IMR-90 (cell line): ENCODE results near the gene NUP42. TPM values are rescaled to one million over a fixed set of nuclear protein-coding genes. Genes with fewer than 3 reads are reported as not detected.

ENCODE experiments used
- ATAC-seq: fragments of 200-7000 bp; cut with Tn5 transposase; 2 replicates; pipeline ENCODE4 v1.9.1; 2020; ENCODE audit warnings: low read depth, mild to moderate bottlenecking, moderate library complexity
- BruUV-seq: library from RNA; stranded (reverse); fragments of 400-500 nt; replicated peaks from 2 replicates; lab custom pipeline; 2021; lab: Mats Ljungman, UMichigan
- CTCF ChIA-PET: fragments of 300-600 bp; formaldehyde crosslinking; extraction: SDS; loops from one replicate; lab custom pipeline; 2021; ENCODE audit warnings: antibody characterized with exemption; lab: Yijun Ruan, JAX
- POLR2A ChIA-PET: fragments of 300-600 bp; sonication (Branson Sonifier 250); formaldehyde crosslinking; loops from one replicate; lab custom pipeline; 2022; ENCODE audit warnings: antibody characterized with exemption; ENCODE audit not compliant: unreplicated experiment; lab: Charles Lee
- DNase-seq: peaks from one replicate; pipeline ENCODE4 v3.0.0; 2013
- H2AFZ ChIP-seq: replicated peaks from 2 replicates; pipeline ENCODE3; 2013; ENCODE audit warnings: low read length, mild to moderate bottlenecking; ENCODE audit not compliant: poor library complexity
- H2AK5ac ChIP-seq: 2 replicates; pipeline ENCODE4 v1.6.1; 2013; ENCODE audit warnings: low read depth, low read length, inconsistent platforms
- H2AK9ac ChIP-seq: replicated peaks from 2 replicates; pipeline ENCODE3; 2013; ENCODE audit warnings: mild to moderate bottlenecking, low read depth, low read length, moderate library complexity; ENCODE audit not compliant: poor library complexity
- H2BK120ac ChIP-seq: 2 replicates; pipeline ENCODE4 v1.6.1; 2013; ENCODE audit warnings: low read depth, low read length, inconsistent platforms
- H2BK15ac ChIP-seq: 3 replicates; pipeline ENCODE4 v1.6.1; 2013; ENCODE audit warnings: low read depth, low read length, inconsistent platforms
- H2BK20ac ChIP-seq: 2 replicates; pipeline ENCODE4 v1.6.1; 2013; ENCODE audit warnings: low read depth, mild to moderate bottlenecking, inconsistent platforms, low read length, moderate library complexity
- H2BK5ac ChIP-seq: 2 replicates; pipeline ENCODE4 v1.6.1; 2013; ENCODE audit warnings: mild to moderate bottlenecking, low read depth, low read length, inconsistent platforms; ENCODE audit not compliant: poor library complexity, severe bottlenecking
- H3K14ac ChIP-seq: replicated peaks from 2 replicates; pipeline ENCODE4 v1.6.1; 2013; ENCODE audit warnings: low read depth, low read length, inconsistent platforms
- H3K18ac ChIP-seq: 2 replicates; pipeline ENCODE4 v1.6.1; 2013; ENCODE audit warnings: low read depth, low read length, control low read depth
- H3K23ac ChIP-seq: 2 replicates; pipeline ENCODE4 v1.6.1; 2013; ENCODE audit warnings: low read depth, low read length, inconsistent platforms
- H3K27ac ChIP-seq: 2 replicates; pipeline ENCODE4 v1.5.1; 2013; ENCODE audit warnings: mild to moderate bottlenecking, control low read depth, low read length; ENCODE audit not compliant: insufficient read depth
- H3K27me3 ChIP-seq: 2 replicates; pipeline ENCODE4 v1.6.1; 2013; ENCODE audit warnings: low read length; ENCODE audit not compliant: control insufficient read depth, insufficient read depth
- H3K36me3 ChIP-seq: 2 replicates; pipeline ENCODE4 v1.6.1; 2013; ENCODE audit warnings: low read length, mixed read lengths; ENCODE audit not compliant: control insufficient read depth, insufficient read depth
- H3K4ac ChIP-seq: 2 replicates; pipeline ENCODE4 v1.6.1; 2013; ENCODE audit warnings: low read depth, low read length, inconsistent platforms
- H3K4me1 ChIP-seq: 2 replicates; pipeline ENCODE4 v1.6.1; 2013; ENCODE audit warnings: low read length, mixed read lengths; ENCODE audit not compliant: control insufficient read depth, insufficient read depth
- H3K4me2 ChIP-seq: 2 replicates; pipeline ENCODE4 v1.6.1; 2013; ENCODE audit warnings: low read depth, mild to moderate bottlenecking, control low read depth, low read length, moderate library complexity
- H3K4me3 ChIP-seq: 2 replicates; pipeline ENCODE4 v1.5.1; 2013; ENCODE audit warnings: low read depth, mild to moderate bottlenecking, control low read depth, low read length, moderate library complexity; ENCODE audit not compliant: insufficient read depth
- H3K56ac ChIP-seq: 2 replicates; pipeline ENCODE4 v1.6.1; 2013; ENCODE audit warnings: low read length, inconsistent platforms; ENCODE audit not compliant: insufficient read depth; ENCODE audit errors: extremely low read depth
- H3K79me1 ChIP-seq, 2 experiments: 2 replicates each; pipeline ENCODE4 v1.6.1; 2013; ENCODE audit warnings: low read length in 2 of 2, inconsistent platforms in 1 of 2, low read depth in 1 of 2
- H3K9ac ChIP-seq: 2 replicates; pipeline ENCODE4 v1.6.1; 2013; ENCODE audit warnings: low read depth, low read length, control low read depth
- H3K9me1 ChIP-seq: 2 replicates; pipeline ENCODE4 v1.6.1; 2013; ENCODE audit warnings: low read length, inconsistent platforms; ENCODE audit not compliant: insufficient read depth
- H3K9me3 ChIP-seq: 2 replicates; pipeline ENCODE4 v1.6.1; 2013; ENCODE audit warnings: low read length; ENCODE audit not compliant: control insufficient read depth, insufficient read depth
- H4K20me1 ChIP-seq: 2 replicates; pipeline ENCODE4 v1.6.1; 2013; ENCODE audit warnings: low read length, inconsistent platforms; ENCODE audit not compliant: insufficient read depth
- H4K5ac ChIP-seq: 2 replicates; pipeline ENCODE4 v1.6.1; 2013; ENCODE audit warnings: mild to moderate bottlenecking, low read depth, low read length, control low read depth
- H4K8ac ChIP-seq, 2 experiments: 2 replicates each; pipeline ENCODE4 v1.6.1; 2013; ENCODE audit warnings: low read depth in 2 of 2, low read length in 2 of 2, control low read depth in 1 of 2, inconsistent platforms in 1 of 2
- H4K91ac ChIP-seq: 2 replicates; pipeline ENCODE4 v1.6.1; 2013; ENCODE audit warnings: low read depth, low read length, inconsistent platforms; ENCODE audit not compliant: insufficient read depth
- BHLHE40 ChIP-seq: fragments of 150-350 bp; IDR thresholded peaks from 2 replicates; pipeline ENCODE4 v1.6.1; 2016; ENCODE audit warnings: mild to moderate bottlenecking, low read depth, low read length
- CEBPB ChIP-seq: IDR thresholded peaks from 2 replicates; pipeline ENCODE4 v1.6.1; 2012; ENCODE audit warnings: low read depth, low read length, improper control_type of control experiment
- CHD1 ChIP-seq: IDR thresholded peaks from 2 replicates; pipeline ENCODE4 v1.6.1; 2012; ENCODE audit warnings: low read depth, low read length, improper control_type of control experiment
- CTCF ChIP-seq: conservative IDR thresholded peaks from 2 replicates; pipeline ENCODE4 v1.5.1; 2012; ENCODE audit warnings: mild to moderate bottlenecking, low read depth, low read length, improper control_type of control experiment
- ELK1 ChIP-seq: fragments of 150-350 bp; IDR thresholded peaks from 2 replicates; pipeline ENCODE4 v1.6.1; 2016; ENCODE audit warnings: low read depth, mild to moderate bottlenecking, low read length, moderate library complexity, borderline replicate concordance
- FOS ChIP-seq: fragments of 150-350 bp; IDR thresholded peaks from 2 replicates; pipeline ENCODE4 v1.6.1; 2016; ENCODE audit warnings: low read depth, low read length
- MAFK ChIP-seq: IDR thresholded peaks from 2 replicates; pipeline ENCODE4 v1.6.1; 2012; ENCODE audit warnings: low read depth, low read length, improper control_type of control experiment
- MAZ ChIP-seq: IDR thresholded peaks from 2 replicates; pipeline ENCODE4 v1.6.1; 2012; ENCODE audit warnings: low read depth, mild to moderate bottlenecking, low read length, improper control_type of control experiment, moderate library complexity, borderline replicate concordance
- MXI1 ChIP-seq: IDR thresholded peaks from 2 replicates; pipeline ENCODE4 v1.6.1; 2012; ENCODE audit warnings: low read depth, mild to moderate bottlenecking, low read length, moderate library complexity, borderline replicate concordance
- NFE2L2 ChIP-seq: fragments of 150-350 bp; IDR thresholded peaks from 2 replicates; pipeline ENCODE4 v1.6.1; 2016; ENCODE audit warnings: low read depth, mild to moderate bottlenecking, low read length
- POLR2A ChIP-seq: IDR thresholded peaks from 2 replicates; pipeline ENCODE4 v1.6.1; 2012; ENCODE audit warnings: mild to moderate bottlenecking, low read depth, low read length
- RAD21 ChIP-seq: IDR thresholded peaks from 2 replicates; pipeline ENCODE4 v1.6.1; 2012; ENCODE audit warnings: low read length, improper control_type of control experiment
- RCOR1 ChIP-seq: IDR thresholded peaks from 2 replicates; pipeline ENCODE4 v1.6.1; 2012; ENCODE audit warnings: mild to moderate bottlenecking, low read length, improper control_type of control experiment; ENCODE audit not compliant: insufficient replicate concordance
- RFX5 ChIP-seq: IDR thresholded peaks from 2 replicates; pipeline ENCODE4 v1.8.0; 2012; ENCODE audit warnings: low read depth, mild to moderate bottlenecking, low read length, moderate library complexity
- SMC3 ChIP-seq: fragments of 150-350 bp; IDR thresholded peaks from 2 replicates; pipeline ENCODE4 v1.6.1; 2016; ENCODE audit warnings: low read depth, mild to moderate bottlenecking, antibody characterized with exemption, low read length, moderate library complexity
- USF2 ChIP-seq: fragments of 150-350 bp; IDR thresholded peaks from 2 replicates; pipeline ENCODE4 v1.6.1; 2017; ENCODE audit warnings: mild to moderate bottlenecking, antibody characterized with exemption, low read length, low read depth
- WGBS, 2 experiments: methylation state at CpG; one replicate each; pipeline versions ENCODE4 v1.1.5 to v1.1.7; 2013; ENCODE audit warnings: missing lambda C conversion rate in 2 of 2; ENCODE audit not compliant: insufficient read length in 1 of 2; ENCODE audit errors: extremely low coverage in 2 of 2; 5-methylcytosine and 5-hydroxymethylcytosine counted together
- dilution Hi-C: fragments of 300-500 bp; cut with HindIII; formaldehyde crosslinking; loops from one replicate; pipeline ENCODE4 v1.14.3; 2018; ENCODE audit warnings: low sequenced_read_pairs; ENCODE audit not compliant: unreplicated experiment
- in situ Hi-C: fragments of 300-500 bp; cut with MboI; formaldehyde crosslinking; loops from 3 replicates; pipeline ENCODE4 v1.14.3; 2019; ENCODE audit warnings: low sequenced_read_pairs, inconsistent platforms, mixed read lengths
- intact Hi-C: fragments of 100-400 bp; cut with micrococcal nuclease; formaldehyde crosslinking; loops from 2 replicates; pipeline ENCODE4 v1.10.0; 2022
- polyA plus RNA-seq, 3 experiments: library from polyadenylated mRNA; depleted of rRNA; stranded (reverse); fragments of >200 nt; gene quantifications; 2 replicates each; pipeline ENCODE4 v1.2.3, GENCODE V29; 2012; ENCODE audit warnings: low replicate concordance in 1 of 3
- total RNA-seq: library from RNA; depleted of rRNA; stranded (reverse); fragments of >200 nt; gene quantifications from 2 replicates; pipeline ENCODE4 v1.2.3, GENCODE V29; 2012

The NUP42 gene
- total and polyA plus RNA-seq, 2 of the 4 experiments (the other 2 are of a cell fraction): 17.3 to 22.6 TPM

GRCh38 chr7:23228412-23228811 is 46.6 kb downstream of the NUP42 start:
- BruUV-seq: no TSS peak
- TF ChIP-seq RFX5 (no peak), MAZ (no peak), MXI1 (no peak), CEBPB (no peak), BHLHE40 (no peak), RCOR1 (no peak), CTCF (no peak), FOS (no peak), POLR2A (no peak), NFE2L2 (no peak), SMC3 (no peak), CHD1 (no peak), RAD21 (no peak), ELK1 (no peak), USF2 (no peak), MAFK (no peak)
- H3K4me3 ChIP-seq: no peak overlapping the region
- WGBS, 2 experiments: no CpG with 5 or more reads among the region's 2 CpGs
- H4K20me1 ChIP-seq: no peaks in the 10 kb centered on the region
- no peak overlapping the region for H3K27ac ChIP-seq
- no peak overlapping the region for H4K91ac ChIP-seq
- H2BK5ac ChIP-seq: no peak overlapping the region
- H3K18ac ChIP-seq: no peak overlapping the region
- no peaks in the 10 kb centered on the region; the same call in 1 of the 2 replicates for H3K9me3 ChIP-seq
- no peak overlapping the region for H4K8ac ChIP-seq
- H2AK9ac ChIP-seq: no peak overlapping the region
- no peak overlapping the region for H3K4me2 ChIP-seq
- no peak overlapping the region for H2AFZ ChIP-seq
- no peak overlapping the region for H2BK20ac ChIP-seq
- ATAC-seq (no peak), DNase-seq (no peak)
- H2BK120ac ChIP-seq: no peak overlapping the region
- H3K23ac ChIP-seq: no peak overlapping the region
- ChIA-PET CTCF (no interaction called here), POLR2A (no interaction called here)
- H3K56ac ChIP-seq: no peak overlapping the region
- H3K36me3 ChIP-seq: no peaks in the 10 kb centered on the region
- peaks cover 4% of the 10 kb centered on the region; the same call in 1 of the 2 replicates for H3K27me3 ChIP-seq
- no peak overlapping the region for H3K9ac ChIP-seq
- in situ Hi-C loops (no loop called here), dilution Hi-C loops (no loop called here), intact Hi-C loops (no loop called here)
- H3K9me1 ChIP-seq: no peaks in the 10 kb centered on the region
- H3K4me1 ChIP-seq: no peaks in the 10 kb centered on the region
- H3K79me1 ChIP-seq: no peaks in the 10 kb centered on the region
- H2BK15ac ChIP-seq: no peak overlapping the region
- H3K4ac ChIP-seq: no peak overlapping the region
- no peak overlapping the region for H3K14ac ChIP-seq
- H4K5ac ChIP-seq: no peak overlapping the region
- no peak overlapping the region for H2AK5ac ChIP-seq
